Amniotic epithelial cell (primary cell): ENCODE results near the gene BPIFB4.
"Not testable (repeated sequence)": the region's sequence is repeated elsewhere in the genome, so short reads cannot be mapped to it uniquely, and the experiment has no call there.

Experiments
- DNase-seq: peaks from one replicate; pipeline ENCODE4 v3.0.0-alpha.2; 2010; ENCODE audit warnings: low read depth

The BPIFB4 gene

GRCh38 chr20:33119725-33120720, 40.6 kb downstream of the BPIFB4 start:
- no peak for DNase-seq

GRCh38 chr20:33120934-33121333, 41.5 kb downstream of the BPIFB4 start:
- no peak for DNase-seq

- DNase-seq: not testable (repeated sequence)
Measured at GRCh38 chr20:33122297-33122696, 42.9 kb downstream of the BPIFB4 start.

DNA sequence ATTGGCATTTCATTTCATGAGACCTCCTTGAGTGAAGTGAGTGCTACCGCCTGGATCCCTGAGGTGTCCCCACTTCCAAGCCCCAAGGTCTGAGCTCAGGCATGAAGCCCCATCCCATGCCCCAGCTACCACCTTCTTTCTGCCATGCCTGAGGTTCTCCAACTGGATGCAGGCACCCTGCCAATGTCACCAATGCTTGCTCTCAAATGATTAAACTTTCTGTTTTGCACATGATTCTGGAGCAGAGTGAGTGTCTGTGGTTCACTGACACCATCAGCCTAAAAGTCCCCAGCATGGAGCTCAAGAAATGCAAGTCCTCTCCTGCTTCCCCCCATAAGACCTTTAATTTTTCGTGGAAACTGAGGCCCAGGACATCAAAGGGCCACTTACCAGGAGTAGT, 44.8 kb downstream of the BPIFB4 start:
- no peak for DNase-seq

- no peak for DNase-seq
Measured at GRCh38 chr20:33124994-33125393, 45.6 kb downstream of the BPIFB4 start.

DNA sequence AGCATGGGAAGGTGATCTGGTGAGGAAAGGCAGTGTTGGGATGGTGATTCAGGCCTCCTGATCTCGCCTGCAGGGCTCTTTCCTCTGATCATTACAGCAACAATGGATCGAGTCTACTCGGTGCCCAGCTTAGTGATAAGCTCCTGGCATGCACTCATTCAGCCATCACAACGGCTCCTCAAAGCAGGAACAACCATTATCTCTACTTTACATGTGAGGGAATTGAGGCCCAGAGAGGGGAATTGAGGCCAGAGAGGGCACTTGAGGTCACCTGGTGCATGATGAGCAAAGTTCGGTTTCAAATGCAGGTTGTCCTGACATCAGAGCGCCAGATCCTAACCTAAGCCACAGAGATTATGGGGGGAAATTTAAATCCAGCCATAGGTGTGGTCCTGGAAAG, 46.5 kb downstream of the BPIFB4 start:
- no peak for DNase-seq

DNA sequence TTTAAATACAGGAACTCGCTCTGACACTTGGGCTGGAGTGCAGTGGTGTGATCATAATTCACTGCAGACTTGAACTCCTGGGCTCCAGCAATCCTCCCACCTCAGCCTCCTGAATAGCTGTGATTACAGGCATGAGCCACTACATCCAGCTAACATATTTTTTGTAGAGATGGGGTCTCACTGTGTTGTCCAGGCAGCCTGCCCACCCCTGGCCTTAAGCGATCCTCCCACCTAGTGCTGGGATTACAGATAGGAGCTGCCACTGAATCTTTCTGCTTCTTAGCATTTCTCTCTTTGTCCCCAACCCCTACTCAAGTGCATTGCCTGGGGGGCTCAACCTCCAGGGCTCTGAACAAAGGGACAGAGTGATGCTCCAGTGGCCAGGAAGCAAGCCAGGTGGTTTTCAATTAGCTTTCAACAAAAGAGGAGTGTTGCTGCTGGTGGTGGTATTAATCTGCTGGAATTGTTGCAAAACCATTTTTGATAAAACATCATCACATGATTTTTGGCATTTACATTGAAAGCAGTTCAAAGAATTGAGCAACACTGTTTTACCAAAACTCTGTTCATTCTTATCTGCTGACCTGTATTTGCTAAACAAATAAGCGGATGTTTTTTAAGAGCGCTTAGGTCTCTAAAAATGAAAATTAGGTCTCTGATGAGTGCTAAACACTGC, 48.1 kb downstream of the BPIFB4 start:
- peak; percentile 1 for DNase-seq

- no peak for DNase-seq
Measured at GRCh38 chr20:33130568-33131061, 51.2 kb downstream of the BPIFB4 start.

DNA sequence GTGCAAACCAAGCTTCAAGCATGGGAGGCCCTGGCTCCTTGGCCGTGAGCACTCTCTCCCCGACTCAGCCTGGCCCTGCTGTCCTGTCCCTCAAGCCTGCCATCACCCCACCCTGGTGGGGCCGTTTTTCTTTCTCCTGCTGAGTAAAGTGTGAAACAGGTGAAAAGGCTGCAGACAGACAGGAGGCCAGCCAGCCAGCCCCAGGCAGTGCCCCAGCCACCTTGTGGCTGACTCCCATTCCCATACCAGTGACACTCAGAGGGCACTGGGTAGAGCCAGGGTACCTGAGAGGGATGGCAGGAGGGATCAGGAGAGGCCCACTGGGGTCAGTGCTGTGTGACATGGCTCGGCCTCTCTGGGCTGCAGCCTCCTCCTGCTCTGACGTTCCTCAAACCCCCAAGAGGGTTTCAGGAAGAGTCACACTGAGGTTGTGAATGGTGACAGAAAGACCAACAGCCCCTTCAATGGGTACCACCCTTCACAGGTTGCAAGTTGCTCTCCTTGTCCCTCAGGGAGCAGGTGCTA, 52.6 kb downstream of the BPIFB4 start:
- DNase-seq: no peak

GRCh38 chr20:33132513-33133372, 53.3 kb downstream of the BPIFB4 start:
- DNase-seq: no peak

DNA sequence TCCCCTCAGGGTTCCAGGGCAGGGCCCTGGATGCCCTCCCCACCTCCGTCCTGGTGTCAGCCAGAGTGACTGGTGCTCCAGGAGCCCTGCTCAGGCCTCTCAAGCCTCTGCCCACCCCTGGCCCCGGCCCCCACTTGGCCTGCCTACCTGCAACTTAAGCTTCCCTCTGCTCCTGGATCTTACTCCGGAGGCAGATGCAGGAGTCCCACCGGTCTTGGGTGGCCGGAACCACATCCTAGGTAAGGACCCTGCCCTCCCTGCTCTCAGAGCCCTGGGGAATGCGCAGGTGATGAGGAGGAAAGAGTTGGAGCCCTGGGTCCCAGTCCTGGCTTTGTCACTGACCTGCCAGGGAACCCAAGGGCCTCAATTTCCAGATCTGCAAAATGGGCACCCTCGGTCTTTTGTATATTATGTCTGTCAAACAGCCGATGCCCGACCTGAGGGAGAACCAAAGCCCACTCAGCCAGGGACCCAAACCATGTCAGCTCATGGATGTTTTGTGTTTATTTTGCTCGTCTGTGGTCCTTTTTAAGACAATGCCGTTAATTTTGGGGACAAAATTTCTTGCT, 54.0 kb downstream of the BPIFB4 start:
- no peak for DNase-seq

DNA sequence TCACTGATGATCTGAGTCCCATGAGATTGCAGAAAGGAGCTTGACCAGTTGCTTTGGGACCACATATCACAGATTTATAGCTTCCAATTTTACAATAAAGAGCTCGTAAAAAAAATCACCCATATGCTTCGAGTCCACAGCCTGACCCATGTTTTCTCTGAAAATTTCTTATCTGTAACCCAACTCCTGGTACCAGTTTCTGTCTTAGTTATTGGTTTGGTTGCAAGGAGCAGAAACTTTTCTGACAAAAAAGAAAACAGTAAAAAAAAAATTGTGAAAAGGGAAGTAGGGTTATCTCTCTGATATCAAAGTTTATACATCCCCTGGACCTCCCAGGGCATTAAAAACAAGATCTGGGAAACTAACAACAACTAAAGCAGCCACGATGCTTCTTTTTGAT, 57.8 kb downstream of the BPIFB4 start:
- DNase-seq: no peak

DNA sequence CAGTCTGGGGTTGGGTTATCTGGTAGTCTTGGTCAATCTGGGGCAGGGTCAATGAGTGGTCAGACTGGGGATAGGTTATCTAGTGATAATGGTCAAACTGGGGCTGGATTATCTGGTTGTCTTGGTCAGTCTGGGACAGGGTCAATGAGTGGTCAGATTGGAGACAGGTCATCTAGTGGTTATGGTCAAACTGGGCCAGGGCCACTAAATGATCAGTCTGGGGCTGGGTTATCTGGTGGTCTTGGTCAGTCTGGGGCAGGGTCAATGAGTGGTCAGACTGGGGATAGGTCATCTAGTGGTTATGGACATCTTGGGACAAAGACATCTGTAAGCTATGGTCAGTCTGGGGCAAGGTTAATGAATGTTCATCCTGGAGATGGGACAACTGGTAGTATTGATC, 60.0 kb downstream of the BPIFB4 start:
- DNase-seq: no peak

DNA sequence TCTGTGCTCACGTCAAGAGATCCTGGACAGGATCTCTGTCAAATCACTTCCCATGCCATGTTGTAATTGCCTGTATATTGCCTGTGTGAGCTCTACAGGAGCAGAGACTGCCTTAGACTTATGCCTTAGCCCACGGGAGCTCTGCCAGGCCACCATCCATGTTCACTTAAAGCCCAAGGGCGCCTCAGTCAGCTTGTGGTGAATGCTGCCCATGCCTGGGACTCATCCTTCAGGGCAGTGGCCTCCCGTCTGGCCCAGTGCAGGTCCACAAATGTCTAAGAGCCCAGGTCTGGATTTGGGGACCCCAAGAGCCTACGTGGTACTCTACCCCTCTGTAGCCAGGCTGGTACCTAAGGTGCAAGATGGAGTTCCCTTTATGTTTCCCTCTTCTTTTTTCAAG, 66.1 kb downstream of the BPIFB4 start:
- DNase-seq: no peak

DNA sequence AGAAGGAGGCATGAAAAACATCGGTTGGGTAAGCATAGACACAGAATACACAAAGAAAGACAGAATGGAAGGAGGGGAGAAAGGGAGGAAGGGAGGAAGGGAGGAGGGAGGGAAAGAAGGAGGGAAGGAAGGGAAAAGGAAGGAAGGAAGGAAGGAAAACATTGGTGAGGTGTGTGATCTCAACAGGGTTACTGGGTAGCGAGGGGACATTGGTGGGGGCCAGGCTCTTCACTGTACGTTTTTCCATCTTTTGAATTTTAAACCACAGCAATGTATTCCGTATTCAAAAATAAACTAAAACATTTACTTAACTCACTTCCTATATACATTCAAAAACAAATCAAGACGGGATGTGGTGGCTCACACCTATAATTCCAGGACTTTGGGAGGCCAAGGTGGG, 67.9 kb downstream of the BPIFB4 start:
- DNase-seq: no peak

GRCh38 chr20:33148040-33148439, 68.6 kb downstream of the BPIFB4 start:
- DNase-seq: no peak

GRCh38 chr20:33154252-33154651, 74.8 kb downstream of the BPIFB4 start:
- DNase-seq: no peak

- no peak for DNase-seq
Measured at GRCh38 chr20:33158637-33159385, 79.4 kb downstream of the BPIFB4 start.

DNA sequence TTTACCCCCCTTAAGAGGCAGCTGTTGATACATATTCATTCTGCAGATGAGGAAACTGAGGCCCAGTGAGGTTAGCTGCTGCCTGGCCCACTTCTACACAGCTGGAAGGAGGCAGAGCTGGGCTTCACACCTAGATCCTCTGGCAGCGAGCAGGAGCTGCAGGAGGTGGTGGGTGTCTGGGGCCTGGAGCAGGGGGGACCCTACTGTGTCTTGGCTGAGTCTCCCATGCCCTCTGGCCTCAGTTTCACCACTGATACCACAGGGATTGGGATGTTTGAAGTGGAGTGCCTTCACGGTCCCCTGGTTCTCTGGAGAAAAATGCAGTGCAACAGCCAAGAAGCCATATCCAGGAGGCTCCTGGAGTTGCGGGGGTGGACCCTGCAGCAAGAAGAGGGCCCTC, 80.3 kb downstream of the BPIFB4 start:
- no peak for DNase-seq

- no peak for DNase-seq
Measured at GRCh38 chr20:33160681-33161080, 81.2 kb downstream of the BPIFB4 start.
